ENCODE results near the gene STOML2.

STOML2 gene

DNA sequence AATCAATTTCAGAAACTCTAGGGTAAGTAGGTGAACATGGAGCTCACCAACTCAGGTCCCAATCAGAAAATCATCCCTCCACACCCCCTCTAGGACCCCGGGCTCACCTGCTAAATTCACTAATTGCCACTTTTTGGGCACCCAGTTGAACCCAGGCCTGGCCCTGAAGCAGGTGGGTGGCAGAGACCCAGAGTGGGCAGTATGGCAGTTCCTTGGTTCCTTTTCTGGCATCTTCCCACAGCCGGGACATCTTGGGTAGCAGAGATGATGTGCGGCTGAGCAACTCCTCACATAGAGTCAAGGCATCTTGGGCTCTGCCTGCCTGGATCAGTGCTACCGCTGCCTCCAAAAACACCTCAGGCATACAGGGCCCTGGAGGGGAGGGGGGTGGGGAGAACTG, 27.6 kb downstream of the STOML2 start:
- Histone ChIP-seq H3K27me3 (ENCODE audit: control insufficient read depth, insufficient read depth, low read length) (no peaks in the 10 kb centered on the region), H3K4me1 (ENCODE audit: control insufficient read depth, insufficient read depth, low read length) (peaks cover 20% of the 10 kb centered on the region), H3K9ac (ENCODE audit: low read length) (no peak overlapping the region), H3K36me3 (ENCODE audit: control insufficient read depth, insufficient read depth, low read length) (peaks cover 3% of the 10 kb centered on the region), H3K9me3 (ENCODE audit: control insufficient read depth, low read length) (no peaks in the 10 kb centered on the region), H3K4me3 (ENCODE audit: low read length) (no peak overlapping the region)

DNA sequence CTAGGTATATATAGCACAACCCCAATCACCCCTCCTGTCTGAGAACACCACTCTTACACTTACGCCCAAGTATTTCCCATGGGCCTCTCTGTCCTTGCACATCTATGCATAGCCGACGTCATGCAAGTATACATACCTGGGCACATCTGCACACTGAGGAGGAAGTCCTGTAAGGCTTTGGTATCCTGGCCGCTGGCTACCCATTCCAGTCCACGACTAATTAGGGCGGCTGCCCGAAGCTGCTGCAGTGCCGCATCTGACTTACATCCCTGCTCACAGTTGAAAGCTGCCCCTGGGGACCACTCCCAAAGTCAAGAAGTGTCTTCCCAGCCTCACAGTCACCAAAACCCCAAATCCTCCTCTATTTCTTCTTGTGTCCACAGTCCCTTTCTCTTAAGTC, 28.1 kb downstream of the STOML2 start:
- Histone ChIP-seq H3K9ac (ENCODE audit: low read length) (no peak overlapping the region), H3K36me3 (ENCODE audit: control insufficient read depth, insufficient read depth, low read length) (peaks cover 3% of the 10 kb centered on the region), H3K9me3 (ENCODE audit: control insufficient read depth, low read length) (no peaks in the 10 kb centered on the region), H3K4me1 (ENCODE audit: control insufficient read depth, insufficient read depth, low read length) (peaks cover 26% of the 10 kb centered on the region), H3K4me3 (ENCODE audit: low read length) (no peak overlapping the region), H3K27me3 (ENCODE audit: control insufficient read depth, insufficient read depth, low read length) (no peaks in the 10 kb centered on the region)

- no peak overlapping the region for H3K4me3 ChIP-seq (ENCODE audit: low read length)
- peaks cover 3% of the 10 kb centered on the region for H3K36me3 ChIP-seq (ENCODE audit: control insufficient read depth, insufficient read depth, low read length)
- H3K4me1 ChIP-seq (ENCODE audit: control insufficient read depth, insufficient read depth, low read length): peaks cover 29% of the 10 kb centered on the region
- H3K9ac ChIP-seq (ENCODE audit: low read length): no peak overlapping the region
- H3K27me3 ChIP-seq (ENCODE audit: control insufficient read depth, insufficient read depth, low read length): no peaks in the 10 kb centered on the region
- H3K9me3 ChIP-seq (ENCODE audit: control insufficient read depth, low read length): no peaks in the 10 kb centered on the region
Measured at GRCh38 chr9:35074141-35074540, 28.8 kb downstream of the STOML2 start.

DNA sequence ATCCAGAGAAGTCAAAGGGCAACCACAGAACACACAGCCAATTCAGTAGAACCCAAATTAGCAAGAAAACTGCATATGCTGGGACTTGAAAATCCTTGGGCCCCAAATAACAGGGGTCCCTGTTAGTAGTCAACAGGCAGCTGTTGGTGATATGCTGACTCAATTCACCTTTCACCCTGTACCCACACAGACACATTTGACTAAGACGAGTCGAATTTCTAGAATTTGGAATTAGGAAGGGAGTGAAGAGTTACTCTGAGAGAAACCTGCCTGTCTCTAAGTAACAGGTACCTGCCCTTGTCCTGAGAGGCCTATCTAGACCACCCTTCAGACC, 29.7 kb downstream of the STOML2 start:
- no peaks in the 10 kb centered on the region for H3K9me3 ChIP-seq (ENCODE audit: control insufficient read depth, low read length)
- peaks cover 22% of the 10 kb centered on the region for H3K4me1 ChIP-seq (ENCODE audit: control insufficient read depth, insufficient read depth, low read length)
- peaks cover 3% of the 10 kb centered on the region for H3K36me3 ChIP-seq (ENCODE audit: control insufficient read depth, insufficient read depth, low read length)
- H3K9ac ChIP-seq (ENCODE audit: low read length): no peak overlapping the region
- no peaks in the 10 kb centered on the region for H3K27me3 ChIP-seq (ENCODE audit: control insufficient read depth, insufficient read depth, low read length)
- no peak overlapping the region for H3K4me3 ChIP-seq (ENCODE audit: low read length)

DNA sequence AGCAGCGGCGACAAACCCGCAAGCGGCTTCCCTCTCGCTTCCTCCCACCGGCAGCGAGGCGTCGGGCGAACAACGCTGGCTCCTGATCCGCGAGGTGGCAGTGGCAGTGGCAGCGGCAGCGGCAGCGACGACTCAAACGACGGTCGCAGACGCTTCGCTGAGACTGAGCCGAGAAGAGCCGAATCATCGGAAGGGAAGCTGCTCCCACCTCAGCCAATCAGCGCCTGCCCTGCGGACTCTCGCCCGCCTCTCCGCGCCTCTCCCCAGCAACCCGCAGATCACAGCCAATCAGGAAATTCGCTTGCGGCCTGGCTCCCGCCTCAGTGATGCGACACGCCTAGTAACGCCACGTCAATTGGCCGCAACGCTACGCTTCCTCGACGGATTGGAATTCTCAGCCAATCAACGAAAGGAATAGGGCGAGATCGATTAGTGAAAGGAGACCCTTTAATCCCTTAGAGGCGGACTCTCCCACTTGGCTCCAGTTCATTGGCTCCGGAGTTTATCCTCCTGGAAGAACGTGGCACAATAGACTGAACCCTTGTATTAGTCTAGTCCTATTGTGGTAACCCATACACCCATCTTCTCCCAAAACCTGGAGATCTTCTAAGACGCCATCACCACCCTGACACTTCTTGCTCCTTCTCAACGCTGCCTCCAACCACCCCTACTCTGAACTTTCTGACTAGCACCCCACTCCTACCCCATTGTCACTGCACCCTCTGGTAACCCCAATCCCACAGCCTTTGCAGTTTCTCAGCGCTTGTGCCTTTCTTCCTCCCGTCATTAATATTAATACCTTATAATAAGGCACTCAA, 30.3 kb downstream of the STOML2 start, which contains the start of gene VCP:
Gene VCP, minus strand, starts transcription at position 165 of the 818 bp plus-strand sequence. CDS start 272 bp downstream, outside the sequence.
- peaks cover 6% of the 10 kb centered on the region for H3K36me3 ChIP-seq (ENCODE audit: control insufficient read depth, insufficient read depth, low read length)
- H3K4me3 ChIP-seq (ENCODE audit: low read length): peak within 1 kb of the TSS; percentile 69
- no peaks in the 10 kb centered on the region for H3K9me3 ChIP-seq (ENCODE audit: control insufficient read depth, low read length)
- H3K27me3 ChIP-seq (ENCODE audit: control insufficient read depth, insufficient read depth, low read length): no peaks in the 10 kb centered on the region
- peak within 1 kb of the TSS; percentile 96 for H3K9ac ChIP-seq (ENCODE audit: low read length)
- H3K4me1 ChIP-seq (ENCODE audit: control insufficient read depth, insufficient read depth, low read length): peaks cover 22% of the 10 kb centered on the region

- H3K9me3 ChIP-seq (ENCODE audit: control insufficient read depth, low read length): no peaks in the 10 kb centered on the region
- peak overlapping the region; percentile 96 for H3K9ac ChIP-seq (ENCODE audit: low read length)
- H3K36me3 ChIP-seq (ENCODE audit: control insufficient read depth, insufficient read depth, low read length): peaks cover 8% of the 10 kb centered on the region
- peaks cover 22% of the 10 kb centered on the region for H3K4me1 ChIP-seq (ENCODE audit: control insufficient read depth, insufficient read depth, low read length)
- H3K27me3 ChIP-seq (ENCODE audit: control insufficient read depth, insufficient read depth, low read length): no peaks in the 10 kb centered on the region
- H3K4me3 ChIP-seq (ENCODE audit: low read length): peak overlapping the region; percentile 69
Measured at GRCh38 chr9:35071814-35072460, 31.0 kb downstream of the STOML2 start.

DNA sequence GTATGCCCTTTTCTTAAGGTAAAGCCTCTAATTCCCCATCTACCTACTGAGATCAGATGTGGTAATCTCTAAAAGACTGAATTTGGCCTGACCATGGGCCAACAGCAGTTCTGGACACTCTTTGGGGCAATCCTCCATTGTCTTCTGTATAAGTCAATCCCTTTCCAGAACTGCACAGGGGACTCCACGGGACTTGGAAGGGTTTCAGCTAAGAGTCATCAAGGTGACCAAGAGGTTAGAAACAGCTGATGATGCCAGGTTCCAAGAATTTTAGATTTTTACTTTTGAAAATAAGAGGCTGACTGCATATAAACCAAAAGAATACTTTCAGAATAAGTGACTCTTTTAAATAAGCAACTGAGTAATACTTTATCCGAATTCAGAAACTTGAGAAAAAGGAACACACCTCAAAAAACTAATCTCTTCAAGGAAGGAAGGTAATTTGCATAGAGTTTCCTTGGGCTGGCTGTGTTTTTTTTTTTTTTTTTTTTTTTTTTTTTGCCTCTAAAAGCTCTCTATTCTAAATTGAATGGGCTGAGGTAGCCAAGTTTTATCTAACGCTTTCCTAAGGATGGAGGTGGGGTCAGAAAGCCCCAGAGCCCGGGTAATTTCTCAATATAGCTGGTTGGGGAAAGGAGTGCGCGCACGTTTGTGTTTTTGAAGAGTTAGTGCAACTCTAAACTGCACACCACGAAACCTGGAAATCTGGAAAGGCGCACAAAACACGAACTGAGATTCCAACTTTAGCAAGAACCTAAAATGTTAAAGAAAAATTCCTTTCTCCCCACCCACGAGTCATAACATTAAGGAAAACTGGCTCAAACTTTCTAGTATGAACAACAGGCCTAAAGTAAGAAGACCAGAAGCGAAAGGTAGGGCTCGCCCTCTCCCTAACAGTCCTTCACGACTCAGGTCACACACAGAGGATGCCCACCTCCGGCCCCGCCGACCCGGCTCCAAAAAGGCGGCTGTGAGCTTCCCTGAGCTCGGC, 31.8 kb downstream of the STOML2 start:
- no peaks in the 10 kb centered on the region for H3K9me3 ChIP-seq (ENCODE audit: control insufficient read depth, low read length)
- peaks cover 22% of the 10 kb centered on the region for H3K4me1 ChIP-seq (ENCODE audit: control insufficient read depth, insufficient read depth, low read length)
- peaks cover 8% of the 10 kb centered on the region for H3K36me3 ChIP-seq (ENCODE audit: control insufficient read depth, insufficient read depth, low read length)
- peak overlapping the region; percentile 96 for H3K9ac ChIP-seq (ENCODE audit: low read length)
- H3K27me3 ChIP-seq (ENCODE audit: control insufficient read depth, insufficient read depth, low read length): no peaks in the 10 kb centered on the region
- peak overlapping the region; percentile 69 for H3K4me3 ChIP-seq (ENCODE audit: low read length)

- peaks cover 12% of the 10 kb centered on the region for H3K36me3 ChIP-seq (ENCODE audit: control insufficient read depth, insufficient read depth, low read length)
- H3K27me3 ChIP-seq (ENCODE audit: control insufficient read depth, insufficient read depth, low read length): no peaks in the 10 kb centered on the region
- no peak overlapping the region for H3K4me3 ChIP-seq (ENCODE audit: low read length)
- no peak overlapping the region for H3K9ac ChIP-seq (ENCODE audit: low read length)
- H3K9me3 ChIP-seq (ENCODE audit: control insufficient read depth, low read length): no peaks in the 10 kb centered on the region
- peaks cover 22% of the 10 kb centered on the region for H3K4me1 ChIP-seq (ENCODE audit: control insufficient read depth, insufficient read depth, low read length)
Measured at GRCh38 chr9:35069020-35069419, 33.9 kb downstream of the STOML2 start.

GRCh38 chr9:35067056-35067455, 35.9 kb downstream of the STOML2 start:
- Histone ChIP-seq H3K4me3 (ENCODE audit: low read length) (no peak overlapping the region), H3K9me3 (ENCODE audit: control insufficient read depth, low read length) (no peaks in the 10 kb centered on the region), H3K36me3 (ENCODE audit: control insufficient read depth, insufficient read depth, low read length) (peaks cover 29% of the 10 kb centered on the region), H3K9ac (ENCODE audit: low read length) (no peak overlapping the region), H3K4me1 (ENCODE audit: control insufficient read depth, insufficient read depth, low read length) (peaks cover 17% of the 10 kb centered on the region), H3K27me3 (ENCODE audit: control insufficient read depth, insufficient read depth, low read length) (no peaks in the 10 kb centered on the region)

DNA sequence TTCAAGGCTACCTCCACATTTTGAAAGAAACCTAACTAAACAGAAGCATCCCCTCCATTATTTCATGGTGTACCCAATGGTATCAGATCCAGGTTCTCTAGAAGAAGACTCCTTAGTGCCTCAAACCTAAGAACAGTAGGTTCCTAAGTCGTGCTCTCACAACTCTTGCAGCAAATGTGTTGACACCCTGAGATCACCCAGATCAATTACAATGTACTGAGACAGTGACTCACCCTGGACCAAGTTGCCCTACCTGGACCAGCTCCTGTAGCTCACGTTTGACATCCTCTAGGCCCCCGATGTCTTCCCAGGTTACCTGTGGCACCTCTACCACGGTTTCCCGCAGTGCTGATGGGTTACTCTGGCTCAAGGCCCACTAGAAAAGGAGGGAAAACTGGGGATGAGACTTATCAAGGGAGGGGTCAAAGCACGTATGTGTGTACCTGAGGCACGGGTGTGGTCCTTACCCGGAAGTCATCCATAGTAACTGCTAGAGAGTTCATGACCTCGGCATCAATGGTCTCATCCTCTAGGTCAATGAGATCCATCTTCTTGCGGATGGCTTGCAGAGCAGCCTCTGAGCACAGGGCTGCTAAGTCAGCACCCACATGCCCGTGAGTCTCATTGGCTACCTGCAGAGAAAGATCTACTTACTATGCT, 42.3 kb downstream of the STOML2 start:
- H3K4me3 ChIP-seq (ENCODE audit: low read length): no peak overlapping the region
- peaks cover 68% of the 10 kb centered on the region for H3K36me3 ChIP-seq (ENCODE audit: control insufficient read depth, insufficient read depth, low read length)
- H3K27me3 ChIP-seq (ENCODE audit: control insufficient read depth, insufficient read depth, low read length): no peaks in the 10 kb centered on the region
- H3K9me3 ChIP-seq (ENCODE audit: control insufficient read depth, low read length): no peaks in the 10 kb centered on the region
- no peak overlapping the region for H3K9ac ChIP-seq (ENCODE audit: low read length)
- no peaks in the 10 kb centered on the region for H3K4me1 ChIP-seq (ENCODE audit: control insufficient read depth, insufficient read depth, low read length)

DNA sequence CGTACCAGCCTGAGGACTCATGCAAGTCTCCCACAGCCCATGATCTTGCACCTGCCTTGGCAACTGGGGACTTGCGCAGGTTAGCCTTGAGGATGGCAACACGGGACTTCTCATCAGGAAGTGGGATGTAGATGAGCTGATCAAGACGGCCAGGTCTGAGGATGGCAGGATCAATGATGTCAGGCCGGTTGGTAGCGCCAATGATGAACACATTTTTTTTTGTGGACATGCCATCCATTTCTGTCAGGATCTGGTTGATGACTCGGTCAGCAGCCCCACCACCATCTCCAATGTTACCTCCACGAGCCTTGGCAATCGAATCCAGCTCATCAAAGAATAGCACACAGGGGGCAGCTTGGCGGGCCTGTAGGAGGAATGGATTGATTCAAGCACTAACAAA, 43.5 kb downstream of the STOML2 start:
- Histone ChIP-seq H3K4me1 (ENCODE audit: control insufficient read depth, insufficient read depth, low read length) (no peaks in the 10 kb centered on the region), H3K4me3 (ENCODE audit: low read length) (no peak overlapping the region), H3K9ac (ENCODE audit: low read length) (no peak overlapping the region), H3K36me3 (ENCODE audit: control insufficient read depth, insufficient read depth, low read length) (peaks cover 64% of the 10 kb centered on the region), H3K9me3 (ENCODE audit: control insufficient read depth, low read length) (no peaks in the 10 kb centered on the region), H3K27me3 (ENCODE audit: control insufficient read depth, insufficient read depth, low read length) (no peaks in the 10 kb centered on the region)
